GM19193 (cell line): Measurements from ENCODE around the gene PROZ.

Experiments
- POLR2A ChIP-seq: IDR thresholded peaks from 4 replicates; pipeline ENCODE4 v1.6.1; 2011; ENCODE audit not compliant: insufficient read depth, insufficient read length; ENCODE audit errors: extremely low read depth

The PROZ gene

GRCh38 chr13:113187883-113188665 is 29.6 kb downstream of the PROZ start:
- TF ChIP-seq POLR2A, result no peak

- TF ChIP-seq POLR2A, result no peak
Measured at GRCh38 chr13:113190181-113190580, 31.7 kb downstream of the PROZ start.

GRCh38 chr13:113192279-113192678 is 33.8 kb downstream of the PROZ start:
- no peak for TF ChIP-seq POLR2A

GRCh38 chr13:113192902-113193301 is 34.5 kb downstream of the PROZ start:
- TF ChIP-seq POLR2A, result no peak

- TF ChIP-seq POLR2A, result no peak
Measured at GRCh38 chr13:113195360-113195759, 36.9 kb downstream of the PROZ start.

- TF ChIP-seq POLR2A, result no peak
Measured at GRCh38 chr13:113196970-113197737, 38.7 kb downstream of the PROZ start.

- TF ChIP-seq POLR2A, result no peak
Measured at GRCh38 chr13:113201815-113202214, 43.4 kb downstream of the PROZ start.

GRCh38 chr13:113202912-113203311 is 44.5 kb downstream of the PROZ start:
- no peak for TF ChIP-seq POLR2A

- TF ChIP-seq POLR2A, result no peak
Measured at GRCh38 chr13:113203507-113204377, 45.3 kb downstream of the PROZ start.

- TF ChIP-seq POLR2A, result no peak
Measured at GRCh38 chr13:113204378-113204734, 45.9 kb downstream of the PROZ start.

GRCh38 chr13:113205428-113205931 is 47.0 kb downstream of the PROZ start:
- no peak for TF ChIP-seq POLR2A

- TF ChIP-seq POLR2A, result no peak
Measured at GRCh38 chr13:113207460-113207859, 49.0 kb downstream of the PROZ start.

- TF ChIP-seq POLR2A, result no peak
Measured at GRCh38 chr13:113207890-113208420, 49.5 kb downstream of the PROZ start.

- TF ChIP-seq POLR2A, result peak; percentile 84
Measured at GRCh38 chr13:113208421-113209335, 50.2 kb downstream of the PROZ start, which contains the start of gene PCID2. Gene PCID2, minus strand, starts transcription at chr13:113208669. Its CDS starts 35 bp downstream, at chr13:113208634.
